ENCODE data around the gene ATOH8. TPM values are rescaled to one million over a fixed set of nuclear protein-coding genes. Genes with fewer than 3 reads are reported as not detected.

ATOH8 gene
- total RNA-seq, 1 experiment from 2014 or later = 0.20 TPM

DNA sequence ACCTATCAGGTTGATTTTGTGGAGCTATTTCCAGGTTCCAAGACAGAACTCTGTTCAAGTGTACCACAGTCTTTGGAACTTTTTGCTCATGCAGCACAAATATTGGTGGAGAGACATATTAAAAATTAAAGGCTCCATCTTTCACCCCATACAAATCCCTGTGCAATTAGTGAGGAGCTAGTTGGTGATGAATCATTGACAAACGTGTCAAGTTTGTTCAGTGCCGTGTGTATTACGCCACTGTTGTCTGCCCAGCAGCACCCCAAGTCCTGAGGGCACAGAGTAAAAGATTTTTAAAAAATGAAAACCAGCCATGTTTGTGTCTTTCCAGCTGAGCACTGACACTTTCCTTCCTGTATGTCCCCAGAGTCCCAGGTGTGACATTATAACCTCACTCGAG, 9.3 kb downstream of the ATOH8 start:
- H3K23ac ChIP-seq (ENCODE audit: insufficient read length, low read depth, low read length) = no peak overlapping the region
- H3K4me3 Mint-ChIP-seq = no peak overlapping the region
- H2AK5ac ChIP-seq (ENCODE audit: insufficient read length, low read length) = no peak overlapping the region
- H4K91ac ChIP-seq (ENCODE audit: insufficient read length, low read depth, low read length) = no peak overlapping the region
- H2BK120ac ChIP-seq (ENCODE audit: low read depth, low read length, poor library complexity, severe bottlenecking) = no peak overlapping the region
- H3K27me3 Mint-ChIP-seq (ENCODE audit: low read depth) = peaks cover 93% of the 10 kb centered on the region
- no peak overlapping the region for H3K9ac ChIP-seq (ENCODE audit: extremely low read depth, insufficient read length, low read length)
- no CpG with 5 or more reads among the region's 4 CpGs for WGBS (ENCODE audit: extremely low coverage, insufficient read length, low lambda C conversion rate)
- H3T11ph ChIP-seq (ENCODE audit: low read length) = no peak overlapping the region
- H3K27ac ChIP-seq (ENCODE audit: insufficient read length, low read depth, low read length) = no peak overlapping the region
- H2BK20ac ChIP-seq (ENCODE audit: low read depth, low read length, poor library complexity, severe bottlenecking) = no peak overlapping the region
- peaks cover 23 to 31% of the 10 kb centered on the region in 2 experiments for H3K4me1 Mint-ChIP-seq
- H3K4me1 ChIP-seq (ENCODE audit: insufficient read depth, low read length) = peaks cover 8% of the 10 kb centered on the region; the same call in 1 of the 2 replicates
- no peak overlapping the region for H4K5ac ChIP-seq (ENCODE audit: insufficient read length, low read depth, low read length)
- no peak overlapping the region for H3K14ac ChIP-seq (ENCODE audit: insufficient read depth, low read length)
- peaks cover 4% of the 10 kb centered on the region; the same call in 1 of the 2 replicates for H3K27me3 ChIP-seq (ENCODE audit: insufficient read depth, low read length)
- no peak overlapping the region for H3K18ac ChIP-seq (ENCODE audit: insufficient read length, low read depth, low read length)
- peaks cover 5% of the 10 kb centered on the region for H3K23me2 ChIP-seq (ENCODE audit: insufficient read length, low read depth, low read length, poor library complexity, severe bottlenecking)
- H2AFZ ChIP-seq (ENCODE audit: low read length) = no peak overlapping the region
- no peaks in the 10 kb centered on the region for H3K79me1 ChIP-seq (ENCODE audit: insufficient read depth, low read depth, low read length, poor library complexity, severe bottlenecking)
- TF ChIP-seq, protein P1, sequence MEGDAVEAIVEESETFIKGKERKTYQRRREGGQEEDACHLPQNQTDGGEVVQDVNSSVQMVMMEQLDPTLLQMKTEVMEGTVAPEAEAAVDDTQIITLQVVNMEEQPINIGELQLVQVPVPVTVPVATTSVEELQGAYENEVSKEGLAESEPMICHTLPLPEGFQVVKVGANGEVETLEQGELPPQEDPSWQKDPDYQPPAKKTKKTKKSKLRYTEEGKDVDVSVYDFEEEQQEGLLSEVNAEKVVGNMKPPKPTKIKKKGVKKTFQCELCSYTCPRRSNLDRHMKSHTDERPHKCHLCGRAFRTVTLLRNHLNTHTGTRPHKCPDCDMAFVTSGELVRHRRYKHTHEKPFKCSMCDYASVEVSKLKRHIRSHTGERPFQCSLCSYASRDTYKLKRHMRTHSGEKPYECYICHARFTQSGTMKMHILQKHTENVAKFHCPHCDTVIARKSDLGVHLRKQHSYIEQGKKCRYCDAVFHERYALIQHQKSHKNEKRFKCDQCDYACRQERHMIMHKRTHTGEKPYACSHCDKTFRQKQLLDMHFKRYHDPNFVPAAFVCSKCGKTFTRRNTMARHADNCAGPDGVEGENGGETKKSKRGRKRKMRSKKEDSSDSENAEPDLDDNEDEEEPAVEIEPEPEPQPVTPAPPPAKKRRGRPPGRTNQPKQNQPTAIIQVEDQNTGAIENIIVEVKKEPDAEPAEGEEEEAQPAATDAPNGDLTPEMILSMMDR (conservative IDR thresholded peaks at IDR 0.05) = no peak
- peaks cover 3% of the 10 kb centered on the region for H4K20me1 ChIP-seq (ENCODE audit: control insufficient read depth, insufficient read depth, insufficient read length)
- H3K4ac ChIP-seq (ENCODE audit: low read depth, low read length) = no peak overlapping the region
- H2BK15ac ChIP-seq (ENCODE audit: low read depth, low read length) = no peak overlapping the region
- H3K56ac ChIP-seq (ENCODE audit: insufficient read length, low read depth, low read length) = no peak overlapping the region
- H2BK12ac ChIP-seq (ENCODE audit: insufficient read length, low read depth, low read length) = no peak overlapping the region
- H3K36me3 Mint-ChIP-seq (ENCODE audit: insufficient read depth in 1 of 3, low read depth in 3 of 3) = no peaks in the 10 kb centered on the region; a peak in 1 of 7 replicates
- no peaks in the 10 kb centered on the region for H3K9me3 ChIP-seq (ENCODE audit: control insufficient read depth, low read depth, low read length)
- no peak overlapping the region for H2BK5ac ChIP-seq (ENCODE audit: insufficient read length, low read length)
- H3K27ac Mint-ChIP-seq = no peak overlapping the region
- H3K79me2 ChIP-seq (ENCODE audit: insufficient read depth, low read length) = no peaks in the 10 kb centered on the region
- no peak overlapping the region for H4K8ac ChIP-seq (replicated peaks; ENCODE audit: insufficient read length, low read depth, low read length)
- H3K9me3 Mint-ChIP-seq = no peaks in the 10 kb centered on the region; a peak in 1 of 5 replicates
- no peak for DNase-seq
- no peak overlapping the region for H3K4me2 ChIP-seq (ENCODE audit: insufficient read depth, insufficient read length, low read length)
